Measurements from ENCODE around the gene ZNF835.

Gene ZNF835

GRCh38 chr19:56637976-56638555, 33.5 kb downstream of the ZNF835 start:
- peaks cover 20% of the 10 kb centered on the region for H3K36me3 Mint-ChIP-seq (ENCODE audit: low read depth)
- H3K27me3 Mint-ChIP-seq: peaks cover 4% of the 10 kb centered on the region
- ATAC-seq: peak; percentile 46
- no peak overlapping the region for H3K27ac Mint-ChIP-seq
- H3K4me3 Mint-ChIP-seq: no peak overlapping the region
- H3K4me1 Mint-ChIP-seq: no peaks in the 10 kb centered on the region
- DNase-seq: peak; percentile 47
- H3K9me3 Mint-ChIP-seq: peaks cover 50% of the 10 kb centered on the region

GRCh38 chr19:56633021-56633420, 38.5 kb downstream of the ZNF835 start:
- Mint-ChIP-seq H3K4me3 (no peak overlapping the region), H3K9me3 (peaks cover 57% of the 10 kb centered on the region), H3K36me3 (ENCODE audit: low read depth) (peaks cover 19% of the 10 kb centered on the region), H3K4me1 (no peaks in the 10 kb centered on the region), H3K27ac (no peak overlapping the region), H3K27me3 (no peaks in the 10 kb centered on the region)
- DNase-seq: no peak
- ATAC-seq: no peak

- Mint-ChIP-seq H3K27me3 (no peaks in the 10 kb centered on the region), H3K4me3 (no peak overlapping the region), H3K36me3 (ENCODE audit: low read depth) (peaks cover 55% of the 10 kb centered on the region), H3K4me1 (no peaks in the 10 kb centered on the region), H3K9me3 (peaks cover 46% of the 10 kb centered on the region), H3K27ac (no peak overlapping the region)
- DNase-seq (no peak), ATAC-seq (no peak)
Measured at GRCh38 chr19:56625708-56626107, 45.8 kb downstream of the ZNF835 start.

- Mint-ChIP-seq H3K36me3 (ENCODE audit: low read depth) (peaks cover 72% of the 10 kb centered on the region), H3K27me3 (no peaks in the 10 kb centered on the region), H3K27ac (no peak overlapping the region), H3K4me1 (no peaks in the 10 kb centered on the region), H3K9me3 (peaks cover 43% of the 10 kb centered on the region), H3K4me3 (no peak overlapping the region)
- ATAC-seq (no peak), DNase-seq (no peak)
Measured at GRCh38 chr19:56623006-56623405, 48.6 kb downstream of the ZNF835 start.

GRCh38 chr19:56622374-56622773, 49.2 kb downstream of the ZNF835 start:
- H3K9me3 Mint-ChIP-seq: peaks cover 47% of the 10 kb centered on the region
- H3K36me3 Mint-ChIP-seq (ENCODE audit: low read depth): peaks cover 78% of the 10 kb centered on the region
- no peak for DNase-seq
- no peak overlapping the region for H3K27ac Mint-ChIP-seq
- no peak for ATAC-seq
- no peaks in the 10 kb centered on the region for H3K4me1 Mint-ChIP-seq
- H3K27me3 Mint-ChIP-seq: no peaks in the 10 kb centered on the region
- H3K4me3 Mint-ChIP-seq: no peak overlapping the region

GRCh38 chr19:56619121-56619520, 52.4 kb downstream of the ZNF835 start:
- peaks cover 64% of the 10 kb centered on the region for H3K9me3 Mint-ChIP-seq
- no peak overlapping the region for H3K4me3 Mint-ChIP-seq
- ATAC-seq (no peak), DNase-seq (no peak)
- no peak overlapping the region for H3K27ac Mint-ChIP-seq
- peaks cover 92% of the 10 kb centered on the region for H3K36me3 Mint-ChIP-seq (ENCODE audit: low read depth)
- no peaks in the 10 kb centered on the region for H3K27me3 Mint-ChIP-seq
- H3K4me1 Mint-ChIP-seq: no peaks in the 10 kb centered on the region

- no peaks in the 10 kb centered on the region for H3K27me3 Mint-ChIP-seq
- peaks cover 72% of the 10 kb centered on the region for H3K9me3 Mint-ChIP-seq
- no peak overlapping the region for H3K27ac Mint-ChIP-seq
- H3K4me3 Mint-ChIP-seq: no peak overlapping the region
- DNase-seq (no peak), ATAC-seq (no peak)
- H3K36me3 Mint-ChIP-seq (ENCODE audit: low read depth): peaks cover 92% of the 10 kb centered on the region
- H3K4me1 Mint-ChIP-seq: no peaks in the 10 kb centered on the region
Measured at GRCh38 chr19:56617531-56617930, 54.0 kb downstream of the ZNF835 start.

GRCh38 chr19:56613639-56614038, 57.9 kb downstream of the ZNF835 start:
- ATAC-seq: no peak
- no peak for DNase-seq
- Mint-ChIP-seq H3K27me3 (no peaks in the 10 kb centered on the region), H3K36me3 (ENCODE audit: low read depth) (peaks cover 91% of the 10 kb centered on the region), H3K4me3 (no peak overlapping the region), H3K4me1 (no peaks in the 10 kb centered on the region), H3K27ac (no peak overlapping the region), H3K9me3 (peaks cover 91% of the 10 kb centered on the region)

GRCh38 chr19:56612737-56613136, 58.8 kb downstream of the ZNF835 start:
- H3K27me3 Mint-ChIP-seq: no peaks in the 10 kb centered on the region
- H3K27ac Mint-ChIP-seq: no peak overlapping the region
- no peak overlapping the region for H3K4me3 Mint-ChIP-seq
- peaks cover 93% of the 10 kb centered on the region for H3K9me3 Mint-ChIP-seq
- peaks cover 92% of the 10 kb centered on the region for H3K36me3 Mint-ChIP-seq (ENCODE audit: low read depth)
- ATAC-seq (no peak), DNase-seq (no peak)
- no peaks in the 10 kb centered on the region for H3K4me1 Mint-ChIP-seq

Data from activated naive CD8-positive, alpha-beta T cell treated with anti-CD3 and anti-CD28 coated beads, Interleukin-2, amount 50 U/mL, for 24 hours (primary cell).